Measurements from ENCODE around the gene ESPN. TPM values are rescaled to one million over a fixed set of nuclear protein-coding genes. Genes with fewer than 3 reads are reported as not detected.

ESPN gene
- total and polyA plus RNA-seq, 2 of the 4 experiments (the other 2 are of a cell fraction) = under 0.01 to 0.02 TPM

GRCh38 chr1:6496890-6497214 lies 72.3 kb downstream of the ESPN start:
- H2BK120ac ChIP-seq (ENCODE audit: low read depth, low read length) = no peak overlapping the region
- no peak overlapping the region for H4K91ac ChIP-seq (ENCODE audit: insufficient read depth, low read depth, low read length)
- no peaks in the 10 kb centered on the region for H3K36me3 ChIP-seq (ENCODE audit: control insufficient read depth, insufficient read depth, low read length)
- H3K27me3 ChIP-seq (ENCODE audit: control insufficient read depth, insufficient read depth, low read length) = peaks cover 7% of the 10 kb centered on the region
- TF ChIP-seq RCOR1 (IDR thresholded peaks at IDR 0.05; ENCODE audit: insufficient replicate concordance, low read length) (no peak), MAZ (IDR thresholded peaks at IDR 0.05; ENCODE audit: borderline replicate concordance, low read depth, low read length) (0 out of 2 replicates have a peak, but pooled peaks have one; percentile 29)
- H3K56ac ChIP-seq (ENCODE audit: extremely low read depth, insufficient read depth, low read length) = no peak overlapping the region
- H2AK5ac ChIP-seq (ENCODE audit: low read depth, low read length) = no peak overlapping the region
- H3K18ac ChIP-seq (ENCODE audit: low read depth, low read length) = no peak overlapping the region
- dilution Hi-C loops (cut with HindIII; ENCODE audit: low sequenced_read_pairs, unreplicated experiment) (no loop called here), in situ Hi-C loops (cut with MboI; ENCODE audit: low sequenced_read_pairs) (loop anchor here (10.0 kb wide), 1 partner anchor 148 kb away; no protein-coding TSS in a partner anchor), intact Hi-C loops (cut with micrococcal nuclease) (no loop called here)
- BruUV-seq (replicated peaks) = no TSS peak
- no peak overlapping the region for H2AK9ac ChIP-seq (replicated peaks; ENCODE audit: low read depth, low read length, poor library complexity)
- 0 out of 2 replicates have a peak, but pooled peaks cover 2% of the 10 kb centered on the region for H3K9me1 ChIP-seq (ENCODE audit: insufficient read depth, low read length)
- peak overlapping the region in 1 of 2 experiments; percentile 3; a peak in 1 of 4 replicates for H4K8ac ChIP-seq (ENCODE audit: low read depth in 2 of 2, low read length in 2 of 2)
- no peak overlapping the region for H3K14ac ChIP-seq (replicated peaks; ENCODE audit: low read depth, low read length)
- ChIA-PET POLR2A (ENCODE audit: unreplicated experiment) (no interaction called here), CTCF (no interaction called here)
- peak overlapping the region; percentile 78 for H3K4me3 ChIP-seq (ENCODE audit: insufficient read depth, low read depth, low read length)
- H3K79me1 ChIP-seq (ENCODE audit: low read depth in 1 of 2, low read length in 2 of 2) = peaks cover 0 to 8% of the 10 kb centered on the region in 2 experiments; a peak in 1 of 4 replicates
- H2BK15ac ChIP-seq (ENCODE audit: low read depth, low read length) = no peak overlapping the region
- H3K9me3 ChIP-seq (ENCODE audit: control insufficient read depth, insufficient read depth, low read length) = no peaks in the 10 kb centered on the region
- H3K4me1 ChIP-seq (ENCODE audit: control insufficient read depth, insufficient read depth, low read length) = peaks cover 12% of the 10 kb centered on the region
- H3K4me2 ChIP-seq (ENCODE audit: low read depth, low read length) = peak overlapping the region; percentile 89
- H2BK5ac ChIP-seq (ENCODE audit: low read depth, low read length, poor library complexity, severe bottlenecking) = no peak overlapping the region
- H3K9ac ChIP-seq (ENCODE audit: low read depth, low read length) = peak overlapping the region; percentile 82
- peak overlapping the region; percentile 15 for H2AFZ ChIP-seq (replicated peaks; ENCODE audit: low read length, poor library complexity)
- no peaks in the 10 kb centered on the region for H4K20me1 ChIP-seq (ENCODE audit: insufficient read depth, low read length)
- DNase-seq (no peak), ATAC-seq (ENCODE audit: low read depth) (no peak)
- WGBS, 2 experiments (ENCODE audit: extremely low coverage in 2 of 2, insufficient read length in 1 of 2) = 0% methylated on average over 6 of the region's 21 CpGs; no CpG with 5 or more reads in 1 of the 2 experiments
- H4K5ac ChIP-seq (ENCODE audit: low read depth, low read length) = peak overlapping the region; percentile 16; the same call in 1 of the 2 replicates
- no peak overlapping the region for H2BK20ac ChIP-seq (ENCODE audit: low read depth, low read length)
- no peak overlapping the region; the same call in 1 of the 2 replicates for H3K27ac ChIP-seq (ENCODE audit: insufficient read depth, low read length)
- no peak overlapping the region for H3K23ac ChIP-seq (ENCODE audit: low read depth, low read length)
- no peak overlapping the region for H3K4ac ChIP-seq (ENCODE audit: low read depth, low read length)
